IMR-90 (cell line): ENCODE data around the gene AP3B1. TPM values are rescaled to one million over a fixed set of nuclear protein-coding genes. Genes with fewer than 3 reads are reported as not detected.

Experiments
- ATAC-seq: fragments of 200-7000 bp; cut with Tn5 transposase; 2 replicates; pipeline ENCODE4 v1.9.1; 2020; ENCODE audit warnings: low read depth, mild to moderate bottlenecking, moderate library complexity
- BruUV-seq: library from RNA; stranded (reverse); fragments of 400-500 nt; replicated peaks from 2 replicates; lab custom pipeline; 2021; lab: Mats Ljungman, UMichigan
- CTCF ChIA-PET: fragments of 300-600 bp; formaldehyde crosslinking; extraction: SDS; loops from one replicate; lab custom pipeline; 2021; ENCODE audit warnings: antibody characterized with exemption; lab: Yijun Ruan, JAX
- POLR2A ChIA-PET: fragments of 300-600 bp; sonication (Branson Sonifier 250); formaldehyde crosslinking; loops from one replicate; lab custom pipeline; 2022; ENCODE audit warnings: antibody characterized with exemption; ENCODE audit not compliant: unreplicated experiment; lab: Charles Lee
- DNase-seq: peaks from one replicate; pipeline ENCODE4 v3.0.0; 2013
- H2AFZ ChIP-seq: replicated peaks from 2 replicates; pipeline ENCODE3; 2013; ENCODE audit warnings: low read length, mild to moderate bottlenecking; ENCODE audit not compliant: poor library complexity
- H2AK5ac ChIP-seq: 2 replicates; pipeline ENCODE4 v1.6.1; 2013; ENCODE audit warnings: low read depth, low read length, inconsistent platforms
- H2AK9ac ChIP-seq: replicated peaks from 2 replicates; pipeline ENCODE3; 2013; ENCODE audit warnings: mild to moderate bottlenecking, low read depth, low read length, moderate library complexity; ENCODE audit not compliant: poor library complexity
- H2BK120ac ChIP-seq: 2 replicates; pipeline ENCODE4 v1.6.1; 2013; ENCODE audit warnings: low read depth, low read length, inconsistent platforms
- H2BK15ac ChIP-seq: 3 replicates; pipeline ENCODE4 v1.6.1; 2013; ENCODE audit warnings: low read depth, low read length, inconsistent platforms
- H2BK20ac ChIP-seq: 2 replicates; pipeline ENCODE4 v1.6.1; 2013; ENCODE audit warnings: low read depth, mild to moderate bottlenecking, inconsistent platforms, low read length, moderate library complexity
- H2BK5ac ChIP-seq: 2 replicates; pipeline ENCODE4 v1.6.1; 2013; ENCODE audit warnings: mild to moderate bottlenecking, low read depth, low read length, inconsistent platforms; ENCODE audit not compliant: poor library complexity, severe bottlenecking
- H3K14ac ChIP-seq: replicated peaks from 2 replicates; pipeline ENCODE4 v1.6.1; 2013; ENCODE audit warnings: low read depth, low read length, inconsistent platforms
- H3K18ac ChIP-seq: 2 replicates; pipeline ENCODE4 v1.6.1; 2013; ENCODE audit warnings: low read depth, low read length, control low read depth
- H3K23ac ChIP-seq: 2 replicates; pipeline ENCODE4 v1.6.1; 2013; ENCODE audit warnings: low read depth, low read length, inconsistent platforms
- H3K27ac ChIP-seq: 2 replicates; pipeline ENCODE4 v1.5.1; 2013; ENCODE audit warnings: mild to moderate bottlenecking, control low read depth, low read length; ENCODE audit not compliant: insufficient read depth
- H3K27me3 ChIP-seq: 2 replicates; pipeline ENCODE4 v1.6.1; 2013; ENCODE audit warnings: low read length; ENCODE audit not compliant: control insufficient read depth, insufficient read depth
- H3K36me3 ChIP-seq: 2 replicates; pipeline ENCODE4 v1.6.1; 2013; ENCODE audit warnings: low read length, mixed read lengths; ENCODE audit not compliant: control insufficient read depth, insufficient read depth
- H3K4ac ChIP-seq: 2 replicates; pipeline ENCODE4 v1.6.1; 2013; ENCODE audit warnings: low read depth, low read length, inconsistent platforms
- H3K4me1 ChIP-seq: 2 replicates; pipeline ENCODE4 v1.6.1; 2013; ENCODE audit warnings: low read length, mixed read lengths; ENCODE audit not compliant: control insufficient read depth, insufficient read depth
- H3K4me2 ChIP-seq: 2 replicates; pipeline ENCODE4 v1.6.1; 2013; ENCODE audit warnings: low read depth, mild to moderate bottlenecking, control low read depth, low read length, moderate library complexity
- H3K4me3 ChIP-seq: 2 replicates; pipeline ENCODE4 v1.5.1; 2013; ENCODE audit warnings: low read depth, mild to moderate bottlenecking, control low read depth, low read length, moderate library complexity; ENCODE audit not compliant: insufficient read depth
- H3K56ac ChIP-seq: 2 replicates; pipeline ENCODE4 v1.6.1; 2013; ENCODE audit warnings: low read length, inconsistent platforms; ENCODE audit not compliant: insufficient read depth; ENCODE audit errors: extremely low read depth
- H3K79me1 ChIP-seq, 2 experiments: 2 replicates each; pipeline ENCODE4 v1.6.1; 2013; ENCODE audit warnings: low read length in 2 of 2, inconsistent platforms in 1 of 2, low read depth in 1 of 2
- H3K9ac ChIP-seq: 2 replicates; pipeline ENCODE4 v1.6.1; 2013; ENCODE audit warnings: low read depth, low read length, control low read depth
- H3K9me1 ChIP-seq: 2 replicates; pipeline ENCODE4 v1.6.1; 2013; ENCODE audit warnings: low read length, inconsistent platforms; ENCODE audit not compliant: insufficient read depth
- H3K9me3 ChIP-seq: 2 replicates; pipeline ENCODE4 v1.6.1; 2013; ENCODE audit warnings: low read length; ENCODE audit not compliant: control insufficient read depth, insufficient read depth
- H4K20me1 ChIP-seq: 2 replicates; pipeline ENCODE4 v1.6.1; 2013; ENCODE audit warnings: low read length, inconsistent platforms; ENCODE audit not compliant: insufficient read depth
- H4K5ac ChIP-seq: 2 replicates; pipeline ENCODE4 v1.6.1; 2013; ENCODE audit warnings: mild to moderate bottlenecking, low read depth, low read length, control low read depth
- H4K8ac ChIP-seq, 2 experiments: 2 replicates each; pipeline ENCODE4 v1.6.1; 2013; ENCODE audit warnings: low read depth in 2 of 2, low read length in 2 of 2, control low read depth in 1 of 2, inconsistent platforms in 1 of 2
- H4K91ac ChIP-seq: 2 replicates; pipeline ENCODE4 v1.6.1; 2013; ENCODE audit warnings: low read depth, low read length, inconsistent platforms; ENCODE audit not compliant: insufficient read depth
- BHLHE40 ChIP-seq: fragments of 150-350 bp; IDR thresholded peaks from 2 replicates; pipeline ENCODE4 v1.6.1; 2016; ENCODE audit warnings: mild to moderate bottlenecking, low read depth, low read length
- CEBPB ChIP-seq: IDR thresholded peaks from 2 replicates; pipeline ENCODE4 v1.6.1; 2012; ENCODE audit warnings: low read depth, low read length, improper control_type of control experiment
- CHD1 ChIP-seq: IDR thresholded peaks from 2 replicates; pipeline ENCODE4 v1.6.1; 2012; ENCODE audit warnings: low read depth, low read length, improper control_type of control experiment
- FOS ChIP-seq: fragments of 150-350 bp; IDR thresholded peaks from 2 replicates; pipeline ENCODE4 v1.6.1; 2016; ENCODE audit warnings: low read depth, low read length
- MAFK ChIP-seq: IDR thresholded peaks from 2 replicates; pipeline ENCODE4 v1.6.1; 2012; ENCODE audit warnings: low read depth, low read length, improper control_type of control experiment
- MAZ ChIP-seq: IDR thresholded peaks from 2 replicates; pipeline ENCODE4 v1.6.1; 2012; ENCODE audit warnings: low read depth, mild to moderate bottlenecking, low read length, improper control_type of control experiment, moderate library complexity, borderline replicate concordance
- MXI1 ChIP-seq: IDR thresholded peaks from 2 replicates; pipeline ENCODE4 v1.6.1; 2012; ENCODE audit warnings: low read depth, mild to moderate bottlenecking, low read length, moderate library complexity, borderline replicate concordance
- NFE2L2 ChIP-seq: fragments of 150-350 bp; IDR thresholded peaks from 2 replicates; pipeline ENCODE4 v1.6.1; 2016; ENCODE audit warnings: low read depth, mild to moderate bottlenecking, low read length
- POLR2A ChIP-seq: IDR thresholded peaks from 2 replicates; pipeline ENCODE4 v1.6.1; 2012; ENCODE audit warnings: mild to moderate bottlenecking, low read depth, low read length
- RAD21 ChIP-seq: IDR thresholded peaks from 2 replicates; pipeline ENCODE4 v1.6.1; 2012; ENCODE audit warnings: low read length, improper control_type of control experiment
- RCOR1 ChIP-seq: IDR thresholded peaks from 2 replicates; pipeline ENCODE4 v1.6.1; 2012; ENCODE audit warnings: mild to moderate bottlenecking, low read length, improper control_type of control experiment; ENCODE audit not compliant: insufficient replicate concordance
- RFX5 ChIP-seq: IDR thresholded peaks from 2 replicates; pipeline ENCODE4 v1.8.0; 2012; ENCODE audit warnings: low read depth, mild to moderate bottlenecking, low read length, moderate library complexity
- SMC3 ChIP-seq: fragments of 150-350 bp; IDR thresholded peaks from 2 replicates; pipeline ENCODE4 v1.6.1; 2016; ENCODE audit warnings: low read depth, mild to moderate bottlenecking, antibody characterized with exemption, low read length, moderate library complexity
- WGBS, 2 experiments: methylation state at CpG; one replicate each; pipeline versions ENCODE4 v1.1.5 to v1.1.7; 2013; ENCODE audit warnings: missing lambda C conversion rate in 2 of 2; ENCODE audit not compliant: insufficient read length in 1 of 2; ENCODE audit errors: extremely low coverage in 2 of 2; 5-methylcytosine and 5-hydroxymethylcytosine counted together
- dilution Hi-C: fragments of 300-500 bp; cut with HindIII; formaldehyde crosslinking; loops from one replicate; pipeline ENCODE4 v1.14.3; 2018; ENCODE audit warnings: low sequenced_read_pairs; ENCODE audit not compliant: unreplicated experiment
- in situ Hi-C: fragments of 300-500 bp; cut with MboI; formaldehyde crosslinking; loops from 3 replicates; pipeline ENCODE4 v1.14.3; 2019; ENCODE audit warnings: low sequenced_read_pairs, inconsistent platforms, mixed read lengths
- intact Hi-C: fragments of 100-400 bp; cut with micrococcal nuclease; formaldehyde crosslinking; loops from 2 replicates; pipeline ENCODE4 v1.10.0; 2022
- polyA plus RNA-seq, 3 experiments: library from polyadenylated mRNA; depleted of rRNA; stranded (reverse); fragments of >200 nt; gene quantifications; 2 replicates each; pipeline ENCODE4 v1.2.3, GENCODE V29; 2012; ENCODE audit warnings: low replicate concordance in 1 of 3
- total RNA-seq: library from RNA; depleted of rRNA; stranded (reverse); fragments of >200 nt; gene quantifications from 2 replicates; pipeline ENCODE4 v1.2.3, GENCODE V29; 2012
- TF ChIP-seq, protein P1 (sequence below): fragments of 150-350 bp; IDR thresholded peaks from 2 replicates; pipeline ENCODE4 v1.6.1; 2017; ENCODE audit warnings: mild to moderate bottlenecking, antibody characterized with exemption, low read length, low read depth
- TF ChIP-seq, protein P2 (sequence below): fragments of 150-350 bp; IDR thresholded peaks from 2 replicates; pipeline ENCODE4 v1.6.1; 2016; ENCODE audit warnings: low read depth, mild to moderate bottlenecking, low read length, moderate library complexity, borderline replicate concordance
- TF ChIP-seq, protein P3 (sequence below): conservative IDR thresholded peaks from 2 replicates; pipeline ENCODE4 v1.5.1; 2012; ENCODE audit warnings: mild to moderate bottlenecking, low read depth, low read length, improper control_type of control experiment

AP3B1 gene
- total and polyA plus RNA-seq, 2 of the 4 experiments (the other 2 are of a cell fraction): 33.1 to 59.0 TPM

DNA sequence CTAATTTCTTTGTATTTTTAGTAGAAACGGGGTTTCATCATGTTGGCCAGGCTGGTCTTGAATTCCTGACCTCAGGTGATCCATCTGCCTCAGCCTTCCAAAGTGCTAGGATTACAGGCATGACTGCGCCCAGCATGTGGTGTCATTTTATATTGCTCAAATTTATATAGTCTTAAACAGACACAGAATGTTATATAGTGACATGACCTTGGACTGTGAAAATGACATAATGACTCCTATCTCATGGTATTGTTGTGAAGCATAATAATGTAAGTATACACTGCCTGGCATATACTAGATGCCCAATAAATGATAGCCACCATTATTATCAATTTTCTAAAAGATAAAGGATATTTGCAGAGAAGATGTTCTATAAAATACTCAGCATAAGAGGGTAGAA lies 341.1 kb downstream of the AP3B1 start:
- H3K4me1 ChIP-seq: no peaks in the 10 kb centered on the region
- no peak overlapping the region for H3K18ac ChIP-seq
- ChIA-PET POLR2A (no interaction called here), CTCF (interaction anchor here (0.6 kb wide), 1 partner anchor 263 kb away, joined by 3 read pairs; no protein-coding TSS in a partner anchor)
- no TSS peak for BruUV-seq
- 0 out of 2 replicates have a peak, but pooled peaks cover 2% of the 10 kb centered on the region for H3K9me3 ChIP-seq
- in situ Hi-C loops (no loop called here), intact Hi-C loops (no loop called here), dilution Hi-C loops (no loop called here)
- no peaks in the 10 kb centered on the region for H3K36me3 ChIP-seq
- no peak overlapping the region for H2AK9ac ChIP-seq
- no peak overlapping the region for H3K4me3 ChIP-seq
- H3K23ac ChIP-seq: no peak overlapping the region
- WGBS, 2 experiments: no CpG with 5 or more reads among the region's 2 CpGs
- no peak for ATAC-seq
- no peak overlapping the region for H2BK15ac ChIP-seq
- peaks cover 29% of the 10 kb centered on the region for H3K27me3 ChIP-seq
- H4K91ac ChIP-seq: no peak overlapping the region
- H4K5ac ChIP-seq: no peak overlapping the region
- TF ChIP-seq MXI1 (no peak), RFX5 (no peak), BHLHE40 (no peak), CHD1 (no peak), SMC3 (no peak), MAFK (no peak), RAD21 (no peak), NFE2L2 (no peak), FOS (no peak), RCOR1 (no peak), CEBPB (no peak), MAZ (no peak), POLR2A (no peak)
- TF ChIP-seq, protein P1, sequence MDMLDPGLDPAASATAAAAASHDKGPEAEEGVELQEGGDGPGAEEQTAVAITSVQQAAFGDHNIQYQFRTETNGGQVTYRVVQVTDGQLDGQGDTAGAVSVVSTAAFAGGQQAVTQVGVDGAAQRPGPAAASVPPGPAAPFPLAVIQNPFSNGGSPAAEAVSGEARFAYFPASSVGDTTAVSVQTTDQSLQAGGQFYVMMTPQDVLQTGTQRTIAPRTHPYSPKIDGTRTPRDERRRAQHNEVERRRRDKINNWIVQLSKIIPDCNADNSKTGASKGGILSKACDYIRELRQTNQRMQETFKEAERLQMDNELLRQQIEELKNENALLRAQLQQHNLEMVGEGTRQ: no peak
- TF ChIP-seq, protein P2, sequence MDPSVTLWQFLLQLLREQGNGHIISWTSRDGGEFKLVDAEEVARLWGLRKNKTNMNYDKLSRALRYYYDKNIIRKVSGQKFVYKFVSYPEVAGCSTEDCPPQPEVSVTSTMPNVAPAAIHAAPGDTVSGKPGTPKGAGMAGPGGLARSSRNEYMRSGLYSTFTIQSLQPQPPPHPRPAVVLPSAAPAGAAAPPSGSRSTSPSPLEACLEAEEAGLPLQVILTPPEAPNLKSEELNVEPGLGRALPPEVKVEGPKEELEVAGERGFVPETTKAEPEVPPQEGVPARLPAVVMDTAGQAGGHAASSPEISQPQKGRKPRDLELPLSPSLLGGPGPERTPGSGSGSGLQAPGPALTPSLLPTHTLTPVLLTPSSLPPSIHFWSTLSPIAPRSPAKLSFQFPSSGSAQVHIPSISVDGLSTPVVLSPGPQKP: no peak
- TF ChIP-seq, protein P3, sequence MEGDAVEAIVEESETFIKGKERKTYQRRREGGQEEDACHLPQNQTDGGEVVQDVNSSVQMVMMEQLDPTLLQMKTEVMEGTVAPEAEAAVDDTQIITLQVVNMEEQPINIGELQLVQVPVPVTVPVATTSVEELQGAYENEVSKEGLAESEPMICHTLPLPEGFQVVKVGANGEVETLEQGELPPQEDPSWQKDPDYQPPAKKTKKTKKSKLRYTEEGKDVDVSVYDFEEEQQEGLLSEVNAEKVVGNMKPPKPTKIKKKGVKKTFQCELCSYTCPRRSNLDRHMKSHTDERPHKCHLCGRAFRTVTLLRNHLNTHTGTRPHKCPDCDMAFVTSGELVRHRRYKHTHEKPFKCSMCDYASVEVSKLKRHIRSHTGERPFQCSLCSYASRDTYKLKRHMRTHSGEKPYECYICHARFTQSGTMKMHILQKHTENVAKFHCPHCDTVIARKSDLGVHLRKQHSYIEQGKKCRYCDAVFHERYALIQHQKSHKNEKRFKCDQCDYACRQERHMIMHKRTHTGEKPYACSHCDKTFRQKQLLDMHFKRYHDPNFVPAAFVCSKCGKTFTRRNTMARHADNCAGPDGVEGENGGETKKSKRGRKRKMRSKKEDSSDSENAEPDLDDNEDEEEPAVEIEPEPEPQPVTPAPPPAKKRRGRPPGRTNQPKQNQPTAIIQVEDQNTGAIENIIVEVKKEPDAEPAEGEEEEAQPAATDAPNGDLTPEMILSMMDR: no peak
- H3K4ac ChIP-seq: no peak overlapping the region
- H3K27ac ChIP-seq: no peak overlapping the region
- H3K56ac ChIP-seq: no peak overlapping the region
- no peak for DNase-seq
- H3K14ac ChIP-seq: no peak overlapping the region
- H3K9me1 ChIP-seq: no peaks in the 10 kb centered on the region
- no peak overlapping the region for H2AK5ac ChIP-seq
- H4K20me1 ChIP-seq: no peaks in the 10 kb centered on the region
- no peak overlapping the region for H4K8ac ChIP-seq
- no peak overlapping the region for H2BK120ac ChIP-seq
- no peak overlapping the region for H2BK5ac ChIP-seq
- H3K9ac ChIP-seq: no peak overlapping the region
- H2AFZ ChIP-seq: no peak overlapping the region
- no peak overlapping the region for H3K4me2 ChIP-seq
- no peaks in the 10 kb centered on the region for H3K79me1 ChIP-seq
- no peak overlapping the region for H2BK20ac ChIP-seq
